HL-60/S4 treated with phorbol 12-myristate 13-acetate at 8.2 ng/mL for 4 days and 3 days (cell line): ENCODE measurements around the gene CTDSP2.
"Not testable (repeated sequence)": the region's sequence is repeated elsewhere in the genome, so short reads cannot be mapped to it uniquely, and the experiment has no call there.

ENCODE experiments used
- in situ Hi-C: fragments of 300-500 bp; cut with MboI; formaldehyde crosslinking; loops from 2 replicates; pipeline ENCODE4 v1.15.0; 2022; ENCODE audit warnings: low sequenced_read_pairs

CTDSP2 gene

GRCh38 chr12:57882575-57882974 lies 36.0 kb upstream of the CTDSP2 start:
- in situ Hi-C loops = no loop called here

- in situ Hi-C loops = no loop called here
These were observed 34.9 kb upstream of the CTDSP2 start for GRCh38 chr12:57881475-57881874.

GRCh38 chr12:57881035-57881434 lies 34.5 kb upstream of the CTDSP2 start:
- in situ Hi-C loops = not testable (repeated sequence)

DNA sequence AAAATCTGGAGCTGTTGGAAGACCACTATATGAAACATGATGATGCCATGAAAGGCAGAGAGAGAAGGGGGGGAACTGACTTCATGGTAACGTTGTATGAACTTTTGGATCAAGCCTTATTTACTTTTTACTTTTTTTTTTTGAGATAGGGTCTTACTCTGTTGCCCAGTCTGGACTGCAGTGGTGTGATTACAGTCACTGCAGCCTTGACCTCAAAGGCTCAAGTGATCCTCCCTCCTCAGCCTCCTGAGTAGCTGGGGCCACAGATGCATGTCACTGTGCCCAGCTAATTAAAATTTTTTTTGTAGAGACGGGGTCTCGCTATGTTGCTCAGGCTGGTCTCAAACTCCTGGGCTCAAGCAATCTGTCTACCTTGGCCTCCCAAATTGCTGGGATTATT lies 31.3 kb upstream of the CTDSP2 start:
- in situ Hi-C loops = no loop called here

DNA sequence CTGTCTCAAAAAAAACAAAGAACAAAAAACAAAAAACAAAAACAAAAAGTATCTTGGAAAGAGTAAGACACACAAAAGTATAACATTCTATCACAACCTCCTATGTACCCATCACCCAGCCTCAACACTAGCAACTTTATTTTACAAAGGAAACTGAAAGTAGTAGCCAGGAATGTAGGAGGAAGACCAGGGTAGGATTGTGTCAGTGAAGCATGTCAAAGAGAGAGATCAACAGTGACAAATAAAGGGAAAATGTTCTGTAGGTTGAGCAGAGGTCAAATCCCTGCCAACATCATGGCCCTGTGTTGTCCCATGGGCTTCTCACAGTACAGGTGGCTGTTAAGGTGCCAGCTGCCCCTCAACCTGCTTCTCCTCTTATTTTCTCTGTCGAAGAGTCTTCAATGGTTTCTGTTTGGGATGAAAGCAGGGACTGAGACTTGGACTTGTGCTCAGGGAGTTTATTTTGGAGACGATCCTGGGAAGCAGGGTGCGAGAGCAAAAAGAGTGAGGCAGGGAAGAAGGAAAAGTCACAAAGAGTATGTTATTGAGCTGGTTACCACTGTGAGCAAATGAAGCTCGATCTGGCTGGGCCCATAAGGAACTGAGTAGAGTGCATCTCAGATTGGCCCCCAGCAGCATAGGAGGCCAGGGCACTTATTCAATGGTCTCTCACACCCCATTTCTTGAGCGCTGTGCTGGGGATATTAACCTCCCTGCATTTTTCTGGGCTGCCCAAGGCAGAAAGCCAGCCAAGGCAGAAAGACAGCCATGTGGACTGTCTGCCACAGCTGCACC lies 29.4 kb upstream of the CTDSP2 start:
- in situ Hi-C loops = no loop called here

GRCh38 chr12:57874166-57875108 lies 27.9 kb upstream of the CTDSP2 start:
- in situ Hi-C loops = no loop called here

DNA sequence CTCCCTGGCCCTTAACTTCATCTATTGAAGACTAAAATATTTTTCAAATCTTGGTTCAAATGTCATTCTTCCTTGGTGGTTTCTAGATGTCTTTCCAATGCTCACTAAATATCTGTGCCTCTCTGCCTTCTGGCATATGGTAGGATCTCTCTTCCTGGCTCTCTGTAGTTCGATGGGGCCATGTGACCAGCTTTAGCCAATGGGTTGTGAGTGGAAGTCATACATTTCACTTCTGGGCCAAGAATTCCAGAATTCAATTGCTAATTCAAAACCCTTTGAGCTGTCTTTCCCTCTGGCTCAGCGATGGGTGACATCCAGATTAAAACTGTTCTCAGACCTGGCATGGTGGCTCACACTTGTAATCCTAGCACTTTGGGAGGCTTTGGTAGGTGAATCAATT lies 25.8 kb upstream of the CTDSP2 start:
- in situ Hi-C loops = no loop called here

GRCh38 chr12:57869927-57870318 lies 23.4 kb upstream of the CTDSP2 start:
- in situ Hi-C loops = no loop called here

GRCh38 chr12:57869298-57869926 lies 22.9 kb upstream of the CTDSP2 start:
- in situ Hi-C loops = no loop called here

GRCh38 chr12:57868851-57869268 lies 22.3 kb upstream of the CTDSP2 start:
- in situ Hi-C loops = no loop called here

DNA sequence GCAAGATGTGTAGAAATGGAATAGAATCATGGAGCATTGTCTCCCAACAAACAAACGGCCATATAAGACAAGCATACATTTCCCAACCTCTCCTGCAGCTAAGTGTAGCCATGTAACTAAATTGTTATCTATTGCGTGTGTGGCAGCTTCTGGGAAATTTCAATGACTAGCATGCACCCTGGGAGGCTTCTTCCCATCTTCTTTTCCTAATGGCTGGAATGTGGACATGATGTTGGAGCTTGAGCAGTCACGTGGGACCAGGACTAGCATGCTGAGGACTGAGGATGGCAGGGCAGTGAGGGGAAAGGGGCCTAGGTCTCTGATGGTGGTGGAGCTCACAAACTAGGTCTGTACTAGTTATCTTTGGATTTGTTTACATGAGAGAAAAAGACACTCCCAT lies 21.7 kb upstream of the CTDSP2 start:
- in situ Hi-C loops = no loop called here

GRCh38 chr12:57866308-57867019 lies 19.9 kb upstream of the CTDSP2 start:
- in situ Hi-C loops = no loop called here

- in situ Hi-C loops = no loop called here
These were observed 18.7 kb upstream of the CTDSP2 start for GRCh38 chr12:57865084-57865751.

GRCh38 chr12:57864442-57865083 lies 18.0 kb upstream of the CTDSP2 start:
- in situ Hi-C loops = no loop called here

DNA sequence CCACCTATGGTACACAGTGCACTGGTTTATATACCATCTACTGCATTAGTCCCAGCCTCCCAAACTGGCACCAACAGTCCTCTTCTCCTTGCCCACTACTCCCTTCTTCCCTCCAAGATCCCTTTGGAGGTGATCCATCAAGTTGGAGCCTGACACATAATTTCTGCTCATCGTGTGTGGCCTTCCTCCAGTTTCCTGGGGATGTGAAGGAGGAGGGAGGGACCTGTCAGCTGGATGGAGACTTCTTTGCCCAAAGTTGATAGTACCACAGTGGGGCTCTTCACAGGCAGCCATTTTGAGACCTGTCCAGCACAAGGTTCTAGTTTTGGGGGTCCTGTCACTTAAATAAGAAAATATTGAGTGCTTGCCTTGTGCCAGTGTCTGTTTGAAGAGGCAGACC lies 17.1 kb upstream of the CTDSP2 start:
- in situ Hi-C loops = no loop called here

DNA sequence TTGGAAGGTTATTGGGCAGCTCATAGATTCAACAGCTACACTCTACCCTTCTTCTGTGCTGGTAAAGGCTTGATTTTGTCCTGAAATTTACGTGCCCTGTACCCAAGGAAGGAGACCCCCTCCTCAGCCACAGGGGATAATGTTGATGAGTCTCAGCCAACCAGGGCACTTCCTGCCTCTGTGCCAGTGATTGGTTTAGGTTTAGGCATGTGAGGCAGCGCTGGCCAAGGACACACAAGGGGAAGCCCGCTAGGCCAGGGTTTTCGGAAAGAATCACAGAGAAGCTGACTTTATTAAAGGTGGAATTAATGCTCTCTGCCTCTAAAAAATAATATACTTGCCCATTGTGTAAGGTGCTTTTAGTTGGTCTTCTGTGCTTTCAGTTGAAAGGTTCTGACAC lies 15.4 kb upstream of the CTDSP2 start:
- in situ Hi-C loops = no loop called here

- in situ Hi-C loops = not testable (repeated sequence)
These were observed 14.4 kb upstream of the CTDSP2 start for GRCh38 chr12:57860883-57861282.

- in situ Hi-C loops = no loop called here
These were observed 12.6 kb upstream of the CTDSP2 start for GRCh38 chr12:57859121-57859520.

DNA sequence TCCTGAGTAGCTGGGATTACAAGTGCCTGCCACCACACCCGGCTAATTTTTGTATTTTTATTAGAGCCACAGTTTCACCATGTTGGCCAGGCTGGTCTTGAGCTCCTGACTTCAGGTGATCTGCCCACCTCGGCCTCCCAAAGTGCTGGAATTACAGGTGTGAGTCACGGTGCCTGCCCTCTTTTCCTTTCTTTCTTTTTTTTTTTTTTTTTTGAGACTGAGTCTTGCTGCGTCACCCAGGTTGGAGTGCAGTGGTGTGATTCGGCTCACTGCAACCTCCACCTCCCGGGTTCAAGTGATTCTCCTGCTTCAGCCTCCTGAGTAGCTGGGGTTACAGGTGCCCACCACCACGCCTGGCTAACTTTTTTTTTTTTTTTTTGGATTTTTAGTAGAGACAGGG lies 11.6 kb upstream of the CTDSP2 start:
- in situ Hi-C loops = not testable (repeated sequence)

DNA sequence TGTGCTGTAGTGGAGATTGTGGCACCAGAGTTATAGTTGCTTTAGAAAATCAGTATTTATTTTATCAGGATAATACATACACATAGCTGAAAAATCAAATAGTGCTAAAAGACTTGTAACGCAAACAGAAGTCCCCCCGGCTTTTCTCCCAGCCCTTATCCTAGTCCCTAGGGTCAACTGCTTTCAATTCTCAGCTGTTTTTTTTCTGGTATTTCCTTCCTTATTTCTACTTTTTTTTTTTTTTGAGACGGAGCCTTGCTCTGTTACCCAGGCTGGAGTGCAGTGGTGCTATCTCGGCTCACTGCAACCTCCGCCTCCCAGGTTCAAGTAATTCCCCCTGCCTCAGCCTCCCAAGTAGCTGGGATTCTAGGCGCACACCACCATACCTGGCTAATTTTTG lies 8.4 kb upstream of the CTDSP2 start:
- in situ Hi-C loops = no loop called here
